HepG2 (cell line): ENCODE results near the gene THSD4. TPM values are rescaled to one million over a fixed set of nuclear protein-coding genes. Genes with fewer than 3 reads are reported as not detected.
A peak's percentile ranks its signal among the peaks of the same experiment; 100 is the strongest.

Experiments used
- CBX2 ChIP-seq, 2 experiments: fragments of 200-600 bp in 1 of 2; sonication (generic); formaldehyde crosslinking in 1 of 2; IDR thresholded peaks; 2 replicates each; pipeline versions ENCODE4 v1.7.0 to v1.8.1; 2018 to 2022; ENCODE audit warnings: low read depth in 2 of 2, low read length in 1 of 2, mild to moderate bottlenecking in 1 of 2, missing genetic modification reagents in 1 of 2
- HMGXB4 ChIP-seq, 2 experiments: sonication (generic) in 1 of 2; formaldehyde crosslinking in 1 of 2; IDR thresholded peaks; 2 replicates each; pipeline versions ENCODE4 v1.4.0 to v1.6.1; 2018 to 2020; ENCODE audit warnings: missing genetic modification reagents in 2 of 2, borderline replicate concordance in 1 of 2, low read depth in 1 of 2, mild to moderate bottlenecking in 1 of 2, missing biosample characterization in 1 of 2
- ISL2 ChIP-seq: sonication (generic); formaldehyde crosslinking; IDR thresholded peaks from 2 replicates; pipeline ENCODE4 v1.5.0; 2020; ENCODE audit warnings: missing genetic modification reagents
- MYPOP ChIP-seq: sonication (generic); formaldehyde crosslinking; IDR thresholded peaks from 2 replicates; pipeline ENCODE4 v1.8.1; 2023; ENCODE audit warnings: mild to moderate bottlenecking, moderate library complexity, missing genetic modification reagents
- NR2C2 ChIP-seq: sonication (generic); formaldehyde crosslinking; IDR thresholded peaks from 2 replicates; pipeline ENCODE4 v1.4.0; 2020; ENCODE audit warnings: missing genetic modification reagents, mild to moderate bottlenecking, moderate library complexity, borderline replicate concordance
- NR2F1 ChIP-seq, 2 experiments: fragments of 450-650 bp in 1 of 2; formaldehyde crosslinking in 1 of 2; IDR thresholded peaks; 2 replicates each; pipeline versions ENCODE4 v1.5.0 to v1.6.1; 2016 to 2020; ENCODE audit warnings: mild to moderate bottlenecking in 1 of 2, missing compliant biosample characterization in 1 of 2, missing genetic modification reagents in 1 of 2, moderate library complexity in 1 of 2
- NR2F2 ChIP-seq: IDR thresholded peaks from 2 replicates; pipeline ENCODE4 v1.6.1; 2012; ENCODE audit warnings: low read depth, inconsistent platforms, borderline replicate concordance
- PHF8 ChIP-seq: sonication (generic); formaldehyde crosslinking; IDR thresholded peaks from 2 replicates; pipeline ENCODE4 v1.5.0; 2020; ENCODE audit warnings: missing genetic modification reagents
- PREB ChIP-seq: sonication (generic); formaldehyde crosslinking; IDR thresholded peaks from 2 replicates; pipeline ENCODE4 v1.4.0; 2020; ENCODE audit warnings: missing genetic modification reagents
- TBX2 ChIP-seq: sonication (generic); formaldehyde crosslinking; IDR thresholded peaks from 2 replicates; pipeline ENCODE4 v1.5.0; 2020; ENCODE audit warnings: missing genetic modification reagents, mild to moderate bottlenecking, borderline replicate concordance
- XRCC5 ChIP-seq: fragments of 200-400 bp; formaldehyde crosslinking; optimal IDR thresholded peaks from 2 replicates; pipeline ENCODE3; 2017; ENCODE audit warnings: mild to moderate bottlenecking, low read length
- ZBTB14 ChIP-seq: sonication (generic); formaldehyde crosslinking; IDR thresholded peaks from 2 replicates; pipeline ENCODE4 v1.4.0; 2020; ENCODE audit warnings: missing genetic modification reagents
- ZMYM4 ChIP-seq: sonication (generic); formaldehyde crosslinking; IDR thresholded peaks from 2 replicates; pipeline ENCODE4 v1.8.1; 2023; ENCODE audit warnings: mild to moderate bottlenecking, missing genetic modification reagents
- ZNF556 ChIP-seq: sonication (generic); formaldehyde crosslinking; IDR thresholded peaks from 2 replicates; pipeline ENCODE4 v1.4.0; 2020; ENCODE audit warnings: mild to moderate bottlenecking, missing genetic modification reagents, borderline replicate concordance
- ZNF567 ChIP-seq: sonication (generic); formaldehyde crosslinking; IDR thresholded peaks from 2 replicates; pipeline ENCODE4 v1.8.1; 2023; ENCODE audit warnings: mild to moderate bottlenecking, missing genetic modification reagents, borderline replicate concordance
- ZNF687 ChIP-seq: sonication (generic); formaldehyde crosslinking; IDR thresholded peaks from 2 replicates; pipeline ENCODE4 v1.5.1; 2020; ENCODE audit warnings: mild to moderate bottlenecking, missing genetic modification reagents, moderate library complexity
- ZNF720 ChIP-seq: sonication (generic); formaldehyde crosslinking; IDR thresholded peaks from 2 replicates; pipeline ENCODE4 v1.4.0; 2020; ENCODE audit warnings: missing genetic modification reagents
- ZNF891 ChIP-seq: sonication (generic); formaldehyde crosslinking; IDR thresholded peaks from 2 replicates; pipeline ENCODE4 v1.5.0; 2020; ENCODE audit warnings: mild to moderate bottlenecking, missing genetic modification reagents
- polyA plus RNA-seq, 8 experiments: library from polyadenylated mRNA; depleted of rRNA in 3 of 8; stranded (reverse) in 7 of 8; unstranded in 1 of 8; fragments of >200 nt; fragmentation: Illumina TruSeq in 4 of 8; extraction: Trizol in 4 of 8; gene quantifications; 2 replicates each; pipeline versions ENCODE4 v1.2.1 to v1.2.3, GENCODE V29; 2011 to 2016; ENCODE audit warnings: low read depth in 4 of 8, missing spikeins in 1 of 8, mixed read lengths in 1 of 8; ENCODE audit not compliant: insufficient read depth in 1 of 8
- total RNA-seq, 5 experiments: library from RNA; depleted of rRNA; stranded (reverse); fragments of >200 nt; fragmentation: Illumina TruSeq; extraction: Trizol; gene quantifications; 2 replicates each; pipeline ENCODE4 v1.2.3, GENCODE V29; 2016; ENCODE audit warnings: low read depth in 1 of 5

The THSD4 gene
- total and polyA plus RNA-seq, 2 of the 13 experiments (the other 11 are each of a cell fraction or from before 2014, with no cell fraction given), result 0.07 to 0.21 TPM

GRCh38 chr15:71114887-71115566, at the start of gene THSD4 (continued):
- TF ChIP-seq ZNF687 (CRISPR knock-in tag) (peak; percentile 39; the same call in 1 of the 2 replicates), PREB (CRISPR knock-in tag) (no peak), CBX2 (IDR thresholded peaks at IDR 0.05; ENCODE audit: low read depth, low read length) (no peak), CBX2 (CRISPR knock-in tag; IDR thresholded peaks at IDR 0.05; ENCODE audit: low read depth) (no peak), ZNF720 (CRISPR knock-in tag) (no peak), MYPOP (CRISPR knock-in tag) (peak; percentile 69; the same call in 1 of the 2 replicates), XRCC5 (peak; percentile 74), HMGXB4 (CRISPR knock-in tag; IDR thresholded peaks at IDR 0.05; ENCODE audit: borderline replicate concordance in 1 of 2, low read depth in 1 of 2) (peak in 1 of 2 experiments; percentile 71; a peak in 1 of 4 replicates), TBX2 (CRISPR knock-in tag) (0 out of 2 replicates have a peak, but pooled peaks have one; percentile 18), ZMYM4 (CRISPR knock-in tag) (peak; percentile 20; the same call in 1 of the 2 replicates), NR2C2 (CRISPR knock-in tag) (peak; percentile 55; the same call in 1 of the 2 replicates), ZNF891 (peak; percentile 19; the same call in 1 of the 2 replicates), NR2F1 (CRISPR knock-in tag; IDR thresholded peaks at IDR 0.05) (peak; percentile 86 to 89), ISL2 (CRISPR knock-in tag) (0 out of 2 replicates have a peak, but pooled peaks have one; percentile 19), ZNF556 (CRISPR knock-in tag) (peak; percentile 56; the same call in 1 of the 2 replicates), PHF8 (CRISPR knock-in tag) (0 out of 2 replicates have a peak, but pooled peaks have one; percentile 23), ZBTB14 (CRISPR knock-in tag) (peak; percentile 25; the same call in 1 of the 2 replicates), NR2F2 (peak; percentile 57; the same call in 1 of the 2 replicates), ZNF567 (CRISPR knock-in tag) (no peak)
